A673 (cell line): Measurements from ENCODE around the gene MGME1.

Experiments used
- EZH2 ChIP-seq: fragments of 200-600 bp; sonication (generic); IDR thresholded peaks from 2 replicates; pipeline ENCODE4 v1.6.1; 2017; ENCODE audit warnings: borderline replicate concordance, low read depth, mild to moderate bottlenecking, mixed read lengths, antibody characterized with exemption, low read length; ENCODE audit not compliant: poor library complexity, severe bottlenecking
- TF ChIP-seq, protein P1 (sequence below): fragments of 300-800, 200-600 bp; sonication (generic); conservative IDR thresholded peaks from 2 replicates; pipeline ENCODE4 v1.5.1; 2017; ENCODE audit warnings: low read depth, mild to moderate bottlenecking, antibody characterized with exemption, low read length, moderate library complexity, mixed read lengths

DNA sequence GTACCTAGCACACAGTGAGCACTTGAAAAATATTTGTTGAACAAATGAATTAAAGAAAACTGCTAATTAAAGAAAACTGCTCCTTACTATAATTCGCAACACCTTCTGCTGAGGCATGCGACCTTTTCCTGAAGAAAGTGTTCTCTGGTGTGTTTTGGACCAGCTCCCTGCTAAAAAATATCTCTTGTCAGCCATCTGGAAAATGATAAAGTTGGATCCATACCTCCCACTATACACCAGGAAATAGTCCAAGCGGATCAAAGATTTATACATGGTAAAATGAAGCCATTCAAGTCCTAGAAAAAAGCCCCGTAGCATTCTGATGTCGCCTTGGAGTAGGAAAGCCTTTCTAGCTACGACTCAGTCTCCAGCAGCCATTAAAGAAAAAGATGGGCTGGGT is 45.6 kb downstream of the MGME1 start:
- TF ChIP-seq, protein P1, sequence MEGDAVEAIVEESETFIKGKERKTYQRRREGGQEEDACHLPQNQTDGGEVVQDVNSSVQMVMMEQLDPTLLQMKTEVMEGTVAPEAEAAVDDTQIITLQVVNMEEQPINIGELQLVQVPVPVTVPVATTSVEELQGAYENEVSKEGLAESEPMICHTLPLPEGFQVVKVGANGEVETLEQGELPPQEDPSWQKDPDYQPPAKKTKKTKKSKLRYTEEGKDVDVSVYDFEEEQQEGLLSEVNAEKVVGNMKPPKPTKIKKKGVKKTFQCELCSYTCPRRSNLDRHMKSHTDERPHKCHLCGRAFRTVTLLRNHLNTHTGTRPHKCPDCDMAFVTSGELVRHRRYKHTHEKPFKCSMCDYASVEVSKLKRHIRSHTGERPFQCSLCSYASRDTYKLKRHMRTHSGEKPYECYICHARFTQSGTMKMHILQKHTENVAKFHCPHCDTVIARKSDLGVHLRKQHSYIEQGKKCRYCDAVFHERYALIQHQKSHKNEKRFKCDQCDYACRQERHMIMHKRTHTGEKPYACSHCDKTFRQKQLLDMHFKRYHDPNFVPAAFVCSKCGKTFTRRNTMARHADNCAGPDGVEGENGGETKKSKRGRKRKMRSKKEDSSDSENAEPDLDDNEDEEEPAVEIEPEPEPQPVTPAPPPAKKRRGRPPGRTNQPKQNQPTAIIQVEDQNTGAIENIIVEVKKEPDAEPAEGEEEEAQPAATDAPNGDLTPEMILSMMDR: no peak
- TF ChIP-seq EZH2: no peak
